Urinary bladder (tissue), 4 donors: Measurements from ENCODE around the gene TRIM28. TPM values are rescaled to one million over a fixed set of nuclear protein-coding genes. Genes with fewer than 3 reads are reported as not detected.
A peak's percentile ranks its signal among the peaks of the same experiment; 100 is the strongest.

Experiments used
- DNase-seq: peaks from one replicate; pipeline ENCODE4 v3.0.0-alpha.2; 2015; ENCODE audit errors: extremely low spot score
- H3K27ac ChIP-seq: one replicate; pipeline ENCODE4 v1.5.1; 2013; ENCODE audit warnings: low read depth, mild to moderate bottlenecking, moderate library complexity
- H3K36me3 ChIP-seq: one replicate; pipeline ENCODE4 v1.6.1; 2013; ENCODE audit warnings: mild to moderate bottlenecking, moderate library complexity; ENCODE audit not compliant: insufficient read depth
- H3K4me1 ChIP-seq: one replicate; pipeline ENCODE4 v1.6.1; 2013; ENCODE audit warnings: mild to moderate bottlenecking, moderate library complexity; ENCODE audit not compliant: insufficient read depth
- H3K4me3 ChIP-seq: one replicate; pipeline ENCODE4 v1.5.1; 2013; ENCODE audit warnings: low read depth, low read length
- WGBS: extraction: QIAGEN DNeasy Blood & Tissue Kit; methylation state at CpG from one replicate; pipeline ENCODE4 v1.1.7; 2013; 5-methylcytosine and 5-hydroxymethylcytosine counted together
- polyA plus RNA-seq: library from polyadenylated mRNA; stranded (reverse); fragments of 200-250 nt; gene quantifications from one replicate; pipeline ENCODE4 v1.2.3, GENCODE V29; 2013
- total RNA-seq: library from RNA; depleted of rRNA; stranded (reverse); fragments of >200 nt; gene quantifications from one replicate; pipeline ENCODE4 v1.2.3, GENCODE V29; 2014
- donor health status: healthy with polysubstance abuse.
- donor health status: healthy.

Gene TRIM28
- total and polyA plus RNA-seq, 2 donors = 177 to 282 TPM

GRCh38 chr19:58558066-58558622 is 14.3 kb downstream of the TRIM28 start, which contains the start of gene UBE2M:
Gene UBE2M, minus strand, starts transcription at chr19:58558611. Its CDS starts 230 bp downstream, at chr19:58558381.
- H3K27ac ChIP-seq = peak within 1 kb of the TSS; percentile 99
- no peaks in the 10 kb centered on the region for H3K4me1 ChIP-seq
- no peak for DNase-seq
- peak within 1 kb of the TSS; percentile 71 for H3K4me3 ChIP-seq
- no peaks in the 10 kb centered on the region for H3K36me3 ChIP-seq
- whole genome bisulfite sequencing = under 1% methylated on average over 62 of the region's 62 CpGs

DNA sequence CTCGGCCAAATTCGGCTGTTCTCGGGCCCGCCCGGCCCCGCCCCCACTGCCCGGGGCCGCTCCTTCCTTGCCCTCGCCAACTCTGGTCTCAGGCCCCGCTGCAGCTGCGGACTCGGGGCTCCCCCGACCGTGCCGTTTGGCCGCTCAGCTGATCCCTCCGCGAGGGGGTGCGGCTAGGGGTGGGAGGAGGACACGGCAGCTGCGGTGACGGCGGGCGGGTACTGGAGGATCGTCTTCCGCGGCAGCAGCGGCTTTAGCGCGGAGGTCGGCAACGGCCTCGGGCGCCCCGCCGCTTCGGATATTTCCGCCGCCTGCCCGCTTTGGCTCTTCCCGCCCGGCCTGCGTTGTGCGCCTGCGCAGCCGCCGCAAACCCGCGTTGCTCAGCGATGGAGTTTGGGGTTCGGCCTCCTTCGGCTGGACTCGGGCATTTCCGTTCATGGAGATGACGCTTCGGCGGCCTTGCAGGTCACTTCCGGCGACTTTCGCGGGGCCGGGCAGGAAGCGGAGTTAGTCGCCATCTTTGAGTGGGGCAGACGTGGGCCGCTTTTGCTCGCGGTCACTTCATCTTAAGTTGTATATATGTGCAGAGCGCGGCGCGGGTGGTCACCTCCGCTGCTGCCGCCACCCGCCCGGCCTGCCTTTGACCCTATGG is 14.9 kb downstream of the TRIM28 start:
- peak; percentile 96 for DNase-seq
- Histone ChIP-seq H3K36me3 (no peaks in the 10 kb centered on the region), H3K4me3 (peak overlapping the region; percentile 71), H3K27ac (peak overlapping the region; percentile 99), H3K4me1 (no peaks in the 10 kb centered on the region)
- WGBS = under 1% methylated on average over 76 of the region's 76 CpGs

DNA sequence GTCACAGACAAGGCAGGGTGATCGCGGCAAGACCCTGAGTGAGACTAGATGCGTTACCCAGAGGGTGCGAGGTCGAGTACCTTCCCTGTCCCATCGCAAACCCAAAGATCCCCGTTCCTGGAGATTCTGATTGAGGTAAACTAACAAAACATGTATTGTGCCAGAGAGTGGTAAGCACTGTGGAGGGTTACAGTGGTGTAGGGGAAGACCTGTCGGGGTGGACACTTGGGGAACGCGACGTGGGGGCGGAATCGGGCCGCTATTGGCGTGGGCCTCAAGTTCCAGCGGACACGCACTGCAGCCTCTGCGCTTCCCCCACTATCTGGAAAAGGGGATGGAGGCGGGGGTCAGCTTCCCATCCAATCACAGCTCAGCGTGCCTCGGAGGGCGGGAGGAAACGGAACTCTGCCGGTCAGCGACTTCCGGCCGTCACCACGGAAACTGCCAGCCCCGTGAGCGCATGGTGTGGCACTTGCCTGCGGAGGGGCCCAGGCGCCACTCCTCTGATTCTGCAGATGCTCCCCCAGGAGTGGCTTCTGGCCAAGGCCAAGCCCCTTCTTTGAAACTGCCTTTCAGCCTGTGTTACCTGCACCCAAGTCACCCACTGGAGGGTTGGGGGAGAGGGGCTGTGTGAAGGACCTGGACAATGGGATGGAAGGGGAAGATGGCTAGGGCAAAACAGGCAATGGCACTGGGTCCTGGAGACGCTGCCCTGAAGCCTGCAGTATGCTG is 15.6 kb downstream of the TRIM28 start:
- no peaks in the 10 kb centered on the region for H3K36me3 ChIP-seq
- WGBS = 1% methylated on average over 33 of the region's 33 CpGs
- peak overlapping the region; percentile 97 for H3K27ac ChIP-seq
- H3K4me3 ChIP-seq = peak overlapping the region; percentile 71
- DNase-seq = peak; percentile 88
- H3K4me1 ChIP-seq = no peaks in the 10 kb centered on the region

DNA sequence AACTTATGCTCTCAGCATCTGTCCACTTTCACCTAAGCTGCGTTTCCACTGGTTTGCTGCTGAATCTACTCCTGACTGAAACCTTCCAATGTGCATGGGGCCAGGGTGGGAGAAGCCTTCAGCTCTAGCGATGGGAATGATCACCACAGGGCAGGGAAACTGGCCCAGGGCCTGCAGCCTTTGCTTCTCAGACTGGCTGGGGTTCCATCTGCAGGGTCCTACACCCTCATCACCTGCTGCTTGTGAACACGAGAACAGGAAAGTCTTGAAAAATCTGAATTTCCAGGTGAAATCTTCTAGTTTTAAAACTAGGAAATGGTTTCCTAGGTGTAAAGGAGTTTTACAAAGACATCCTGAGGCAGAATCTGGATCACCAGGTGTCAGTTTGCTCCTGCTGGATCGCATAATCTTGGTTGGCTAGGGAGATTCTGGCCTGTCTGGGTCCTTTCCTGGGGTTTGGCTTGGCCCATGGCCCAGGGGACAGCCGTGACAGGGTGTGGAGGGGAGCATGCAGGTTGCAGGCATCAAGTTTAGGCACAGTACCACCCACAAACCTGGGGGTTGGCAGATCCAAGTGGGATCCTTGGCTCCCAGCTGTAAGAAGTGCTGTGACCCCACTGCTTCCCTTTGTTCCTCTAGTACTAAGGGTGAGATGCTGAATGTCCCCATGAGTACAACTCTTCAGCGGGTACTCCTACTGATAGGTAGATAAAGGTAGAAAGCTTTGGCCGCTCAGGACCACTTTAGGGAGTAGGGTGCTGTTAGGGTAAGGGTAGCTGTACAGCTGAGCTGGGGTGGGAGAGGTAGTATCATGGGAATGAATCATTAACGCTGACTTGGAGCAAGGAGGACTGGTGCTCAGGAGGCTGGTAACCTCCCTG is 16.4 kb downstream of the TRIM28 start:
- WGBS = 80% methylated on average over 8 of the region's 8 CpGs
- no peak for DNase-seq
- Histone ChIP-seq H3K4me3 (peak overlapping the region; percentile 71), H3K36me3 (no peaks in the 10 kb centered on the region), H3K4me1 (no peaks in the 10 kb centered on the region), H3K27ac (no peak overlapping the region)

GRCh38 chr19:58560921-58561320 is 17.1 kb downstream of the TRIM28 start:
- Histone ChIP-seq H3K4me3 (no peak overlapping the region), H3K36me3 (no peaks in the 10 kb centered on the region), H3K27ac (no peak overlapping the region), H3K4me1 (no peaks in the 10 kb centered on the region)
- DNase-seq = no peak

DNA sequence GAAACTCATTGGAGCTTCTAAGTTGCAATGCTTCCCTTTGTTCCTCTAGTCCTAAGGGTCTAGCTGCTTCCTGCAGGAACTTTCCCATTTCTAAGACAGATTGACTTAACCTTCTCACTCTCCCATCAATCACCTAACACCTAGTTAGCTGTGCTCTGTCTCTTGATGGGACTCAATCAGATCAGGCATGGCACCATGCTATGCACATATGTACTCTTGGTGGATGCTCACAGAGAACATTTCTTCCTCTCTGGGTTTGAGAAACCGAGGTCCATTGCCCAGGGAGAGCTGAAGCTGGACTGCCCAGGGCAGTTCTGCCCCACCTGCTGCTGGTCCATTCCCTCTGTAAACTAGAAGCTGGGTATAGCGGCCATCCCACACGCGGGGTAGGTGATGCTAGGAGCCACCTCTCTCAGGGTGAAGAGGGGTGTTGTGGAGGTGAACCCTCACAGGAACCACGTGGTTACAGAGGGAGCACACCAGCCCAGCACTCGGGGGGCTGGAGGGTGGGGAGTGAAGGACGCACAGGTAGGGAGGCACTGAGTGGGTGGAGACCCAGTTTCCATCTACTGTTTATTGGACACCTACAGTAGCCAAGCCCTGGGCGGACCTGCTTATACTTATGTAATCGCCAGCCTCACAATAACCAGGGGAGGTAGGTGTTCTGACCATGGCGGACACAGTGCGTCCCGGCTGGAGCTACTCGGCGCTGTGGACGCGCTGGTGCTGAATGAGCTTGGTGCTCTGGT is 17.7 kb downstream of the TRIM28 start:
- H3K4me3 ChIP-seq = peak overlapping the region; percentile 12
- no peak overlapping the region for H3K27ac ChIP-seq
- no peak for DNase-seq
- WGBS = 56% methylated on average over 16 of the region's 16 CpGs
- H3K36me3 ChIP-seq = no peaks in the 10 kb centered on the region
- H3K4me1 ChIP-seq = no peaks in the 10 kb centered on the region

DNA sequence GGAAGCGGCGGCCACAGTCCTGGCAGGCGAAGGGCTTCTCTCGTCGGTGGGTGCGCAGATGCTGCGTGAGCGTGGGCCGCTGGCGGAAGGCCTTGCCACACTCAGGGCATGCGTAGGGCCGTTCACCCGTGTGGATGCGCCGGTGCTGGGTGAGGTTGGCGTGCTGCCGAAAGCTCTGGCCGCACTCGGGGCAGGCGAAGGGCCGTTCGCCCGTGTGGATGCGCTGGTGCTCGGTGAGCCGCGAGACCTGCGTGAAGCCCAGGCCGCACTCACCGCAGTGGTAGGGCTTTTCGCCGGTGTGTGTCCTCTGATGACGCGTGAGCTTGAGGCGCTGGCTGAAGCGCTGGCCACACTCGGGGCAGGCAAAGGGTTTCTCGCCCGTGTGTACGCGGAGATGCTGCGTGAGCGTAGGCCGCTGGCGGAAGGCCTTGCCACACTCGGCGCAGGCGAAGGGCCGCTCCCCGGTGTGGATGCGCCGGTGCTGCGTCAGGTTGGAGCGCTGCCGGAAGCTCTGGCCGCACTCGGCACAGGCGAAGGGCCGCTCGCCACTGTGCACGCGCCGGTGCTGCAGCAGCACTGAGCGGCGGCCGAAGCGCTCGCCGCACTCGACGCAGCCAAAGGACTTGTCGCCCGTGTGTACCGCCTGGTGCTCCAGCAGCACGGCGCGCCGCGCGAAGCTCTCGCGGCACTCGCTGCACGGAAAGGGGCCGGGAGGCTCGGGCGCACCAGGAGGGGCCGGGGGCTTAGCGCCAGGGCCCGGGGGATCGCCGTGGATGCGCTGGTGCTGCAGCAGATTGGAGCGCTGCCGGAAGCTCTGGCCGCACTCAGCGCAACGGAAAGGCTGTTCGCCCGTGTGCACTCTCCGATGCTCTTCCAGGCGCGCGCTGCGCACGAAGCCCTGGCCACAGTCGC is 18.5 kb downstream of the TRIM28 start:
- Histone ChIP-seq H3K27ac (no peak overlapping the region), H3K4me3 (peak overlapping the region; percentile 12), H3K4me1 (no peaks in the 10 kb centered on the region), H3K36me3 (no peaks in the 10 kb centered on the region)
- DNase-seq = no peak
- WGBS = 4% methylated on average over 107 of the region's 107 CpGs

DNA sequence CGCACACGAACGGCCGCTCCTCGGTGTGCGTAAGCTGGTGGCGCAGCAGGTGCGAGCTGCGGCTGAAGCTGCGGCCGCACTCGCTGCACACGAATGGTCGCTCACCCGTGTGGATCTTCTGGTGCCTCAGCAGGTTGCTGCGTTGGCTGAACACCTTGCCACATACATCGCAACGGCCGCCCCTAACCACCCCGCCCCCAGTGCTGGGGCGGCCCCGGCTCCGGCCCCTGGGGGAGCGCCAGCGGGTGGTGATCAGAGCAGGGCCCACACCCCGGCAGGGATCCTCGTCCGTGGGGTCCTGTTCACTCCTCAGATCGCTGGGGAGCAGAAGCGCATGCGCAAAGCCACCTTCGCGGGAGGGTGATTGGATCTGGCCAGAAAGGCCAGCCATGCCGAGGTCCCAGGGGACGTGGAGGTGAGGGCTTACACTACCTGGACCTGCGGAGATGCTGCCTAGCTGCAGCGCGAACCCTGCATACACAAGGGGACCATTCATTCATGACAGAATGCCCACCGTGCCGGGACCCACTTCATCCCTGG is 19.2 kb downstream of the TRIM28 start:
- 4% methylated on average over 40 of the region's 40 CpGs for WGBS
- DNase-seq = no peak
- Histone ChIP-seq H3K4me3 (peak overlapping the region; percentile 12), H3K36me3 (no peaks in the 10 kb centered on the region), H3K4me1 (no peaks in the 10 kb centered on the region), H3K27ac (no peak overlapping the region)

DNA sequence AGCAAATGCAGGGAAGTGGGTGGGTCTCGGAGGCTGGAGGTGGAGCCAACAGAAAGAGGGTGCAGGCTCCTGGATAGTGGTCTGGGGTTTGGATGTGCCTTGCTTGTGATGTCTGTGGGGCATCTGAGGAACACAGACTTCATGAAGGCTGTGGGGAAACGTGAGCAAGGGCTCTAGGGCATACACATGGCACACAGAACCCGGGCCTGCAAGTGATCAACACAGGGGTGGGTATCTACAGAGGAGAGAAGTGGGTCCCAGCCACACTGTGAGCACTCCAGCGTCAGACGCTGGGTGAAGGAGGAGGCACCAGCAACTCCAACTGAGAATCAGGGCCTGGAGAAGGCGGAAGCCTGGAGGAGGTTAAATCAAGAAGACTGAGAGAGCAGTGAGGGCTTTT is 20.0 kb downstream of the TRIM28 start:
- 79% methylated on average over 6 of the region's 6 CpGs for WGBS
- Histone ChIP-seq H3K4me3 (no peak overlapping the region), H3K27ac (no peak overlapping the region), H3K36me3 (no peaks in the 10 kb centered on the region), H3K4me1 (no peaks in the 10 kb centered on the region)
- no peak for DNase-seq

GRCh38 chr19:58566989-58567388 is 23.1 kb downstream of the TRIM28 start:
- no peak for DNase-seq
- no peaks in the 10 kb centered on the region for H3K4me1 ChIP-seq
- WGBS = 95% methylated on average over 5 of the region's 5 CpGs

DNA sequence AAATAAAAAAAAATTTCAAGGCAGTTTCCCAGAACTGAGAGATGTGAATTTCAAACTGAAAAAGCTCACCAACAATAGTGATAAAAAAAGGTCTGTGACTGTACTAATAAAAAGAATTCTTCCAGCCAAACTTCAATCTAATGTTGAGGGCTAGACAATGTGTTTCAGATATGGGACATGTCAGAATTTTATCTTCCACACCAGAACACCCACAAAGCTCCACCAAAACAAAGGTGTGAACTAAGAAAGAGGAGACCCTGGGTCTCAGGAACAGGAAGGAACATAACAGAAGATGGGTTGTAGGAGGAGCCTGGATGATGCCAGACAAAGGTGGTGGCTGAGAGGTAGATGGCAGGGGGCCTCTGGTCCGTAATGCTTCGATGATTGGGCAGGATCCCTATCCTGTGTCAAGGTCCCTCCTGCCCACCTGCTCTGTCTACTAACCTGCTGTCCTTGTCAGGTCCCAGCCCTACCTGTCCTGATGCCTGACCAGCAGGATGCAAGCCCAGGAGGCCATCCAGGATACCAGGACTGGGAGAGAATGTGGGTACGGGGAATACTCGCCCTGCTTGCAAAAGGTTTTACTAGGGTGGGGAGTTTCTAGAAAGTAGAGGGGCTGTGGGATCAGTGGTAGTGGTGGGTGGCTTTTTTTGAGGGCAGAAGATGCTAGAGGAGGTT is 24.7 kb downstream of the TRIM28 start:
- WGBS = 96% methylated on average over 4 of the region's 4 CpGs
- Histone ChIP-seq H3K27ac (no peak overlapping the region), H3K4me1 (no peaks in the 10 kb centered on the region), H3K4me3 (no peak overlapping the region), H3K36me3 (no peaks in the 10 kb centered on the region)
- DNase-seq = no peak

More at GRCh38 chr19:58566989-58567388, 23.1 kb downstream of the TRIM28 start:
- Histone ChIP-seq H3K27ac (no peak overlapping the region), H3K4me3 (no peak overlapping the region), H3K36me3 (no peaks in the 10 kb centered on the region)
